Peyer's patch (tissue), 4 donors: ENCODE data around the gene STOML1.

Experiments used
- POLR2A ChIP-seq, 2 donors: fragments of 450-650 bp; IDR thresholded peaks; one replicate each; pipeline ENCODE4 v1.5.1; 2017; ENCODE audit warnings: antibody characterized with exemption in 2 of 2, mild to moderate bottlenecking in 2 of 2, moderate library complexity in 2 of 2
- TF ChIP-seq, protein P1 (sequence below), 6 experiments: fragments of 450-650 bp in 4 of 6; fragments of 200-600 bp in 2 of 6; sonication (generic) in 1 of 6; IDR thresholded peaks; one replicate each; pipeline ENCODE4 v1.5.1; 2017 to 2019; ENCODE audit warnings: antibody characterized with exemption in 6 of 6, mild to moderate bottlenecking in 3 of 6, moderate library complexity in 1 of 6

- TF ChIP-seq POLR2A (IDR thresholded peaks at IDR 0.05), result no peak
- TF ChIP-seq, protein P1, sequence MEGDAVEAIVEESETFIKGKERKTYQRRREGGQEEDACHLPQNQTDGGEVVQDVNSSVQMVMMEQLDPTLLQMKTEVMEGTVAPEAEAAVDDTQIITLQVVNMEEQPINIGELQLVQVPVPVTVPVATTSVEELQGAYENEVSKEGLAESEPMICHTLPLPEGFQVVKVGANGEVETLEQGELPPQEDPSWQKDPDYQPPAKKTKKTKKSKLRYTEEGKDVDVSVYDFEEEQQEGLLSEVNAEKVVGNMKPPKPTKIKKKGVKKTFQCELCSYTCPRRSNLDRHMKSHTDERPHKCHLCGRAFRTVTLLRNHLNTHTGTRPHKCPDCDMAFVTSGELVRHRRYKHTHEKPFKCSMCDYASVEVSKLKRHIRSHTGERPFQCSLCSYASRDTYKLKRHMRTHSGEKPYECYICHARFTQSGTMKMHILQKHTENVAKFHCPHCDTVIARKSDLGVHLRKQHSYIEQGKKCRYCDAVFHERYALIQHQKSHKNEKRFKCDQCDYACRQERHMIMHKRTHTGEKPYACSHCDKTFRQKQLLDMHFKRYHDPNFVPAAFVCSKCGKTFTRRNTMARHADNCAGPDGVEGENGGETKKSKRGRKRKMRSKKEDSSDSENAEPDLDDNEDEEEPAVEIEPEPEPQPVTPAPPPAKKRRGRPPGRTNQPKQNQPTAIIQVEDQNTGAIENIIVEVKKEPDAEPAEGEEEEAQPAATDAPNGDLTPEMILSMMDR (IDR thresholded peaks at IDR 0.05), result no peak
Observed at GRCh38 chr15:73981761-73982221, 10.3 kb downstream of the STOML1 start.
